ENCODE measurements around the gene SLC16A13.
A peak's percentile ranks its signal among the peaks of the same experiment; 100 is the strongest.
"Not testable (repeated sequence)": the region's sequence is repeated elsewhere in the genome, so short reads cannot be mapped to it uniquely, and the experiment has no call there.

Gene SLC16A13

DNA sequence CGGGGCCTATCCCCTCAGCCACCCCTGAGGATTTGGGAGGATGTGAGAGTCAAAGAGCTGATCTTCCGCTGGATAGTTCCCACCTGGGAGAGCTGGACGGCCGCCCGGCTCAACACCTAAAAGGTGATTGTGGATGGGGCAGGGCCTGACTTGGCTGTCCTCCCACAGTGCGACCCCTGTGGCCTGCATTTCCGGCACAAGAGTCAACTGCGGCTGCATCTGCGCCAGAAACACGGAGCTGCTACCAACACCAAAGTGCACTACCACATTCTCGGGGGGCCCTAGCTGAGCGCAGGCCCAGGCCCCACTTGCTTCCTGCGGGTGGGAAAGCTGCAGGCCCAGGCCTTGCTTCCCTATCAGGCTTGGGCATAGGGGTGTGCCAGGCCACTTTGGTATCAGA lies 8.5 kb upstream of the SLC16A13 start:
- no peak for DNase-seq

- DNase-seq, result no peak
These were observed 6.7 kb upstream of the SLC16A13 start for GRCh38 chr17:7029096-7029495.

GRCh38 chr17:7029659-7030058 lies 6.2 kb upstream of the SLC16A13 start:
- no peak for DNase-seq

GRCh38 chr17:7034955-7035590 lies 742 bp upstream of the SLC16A13 start:
- no peak for DNase-seq

DNA sequence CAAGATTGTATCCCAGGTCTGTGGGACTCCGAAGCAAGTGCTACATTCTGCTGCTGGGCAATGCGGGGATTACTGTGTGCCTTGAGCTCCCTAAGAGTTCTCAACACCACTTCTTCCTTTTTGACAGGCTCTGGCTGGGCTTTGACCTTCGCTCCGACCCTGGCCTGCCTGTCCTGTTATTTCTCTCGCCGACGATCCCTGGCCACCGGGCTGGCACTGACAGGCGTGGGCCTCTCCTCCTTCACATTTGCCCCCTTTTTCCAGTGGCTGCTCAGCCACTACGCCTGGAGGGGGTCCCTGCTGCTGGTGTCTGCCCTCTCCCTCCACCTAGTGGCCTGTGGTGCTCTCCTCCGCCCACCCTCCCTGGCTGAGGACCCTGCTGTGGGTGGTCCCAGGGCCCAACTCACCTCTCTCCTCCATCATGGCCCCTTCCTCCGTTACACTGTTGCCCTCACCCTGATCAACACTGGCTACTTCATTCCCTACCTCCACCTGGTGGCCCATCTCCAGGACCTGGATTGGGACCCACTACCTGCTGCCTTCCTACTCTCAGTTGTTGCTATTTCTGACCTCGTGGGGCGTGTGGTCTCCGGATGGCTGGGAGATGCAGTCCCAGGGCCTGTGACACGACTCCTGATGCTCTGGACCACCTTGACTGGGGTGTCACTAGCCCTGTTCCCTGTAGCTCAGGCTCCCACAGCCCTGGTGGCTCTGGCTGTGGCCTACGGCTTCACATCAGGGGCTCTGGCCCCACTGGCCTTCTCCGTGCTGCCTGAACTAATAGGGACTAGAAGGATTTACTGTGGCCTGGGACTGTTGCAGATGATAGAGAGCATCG lies 2.4 kb downstream of the SLC16A13 start:
- no peak for DNase-seq

DNA sequence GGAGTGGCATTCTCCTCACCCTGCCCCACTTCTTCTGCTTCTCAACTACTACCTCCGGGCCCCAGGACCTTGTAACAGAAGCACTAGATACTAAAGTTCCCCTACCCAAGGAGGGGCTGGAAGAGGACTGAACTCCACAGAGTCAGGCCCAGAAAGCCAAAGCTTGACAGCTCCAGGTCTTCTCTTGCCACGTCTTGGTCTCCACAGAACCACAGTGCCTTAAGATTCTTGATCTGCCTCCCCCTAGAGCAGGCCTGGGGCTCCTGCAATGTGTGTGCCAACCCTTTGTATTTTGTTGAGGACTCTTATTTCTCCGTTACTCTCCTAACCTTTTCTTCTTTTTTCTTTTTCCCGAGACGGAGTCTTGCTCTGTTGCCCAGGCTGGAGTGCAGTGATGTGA lies 4.0 kb downstream of the SLC16A13 start:
- DNase-seq, result no peak

DNA sequence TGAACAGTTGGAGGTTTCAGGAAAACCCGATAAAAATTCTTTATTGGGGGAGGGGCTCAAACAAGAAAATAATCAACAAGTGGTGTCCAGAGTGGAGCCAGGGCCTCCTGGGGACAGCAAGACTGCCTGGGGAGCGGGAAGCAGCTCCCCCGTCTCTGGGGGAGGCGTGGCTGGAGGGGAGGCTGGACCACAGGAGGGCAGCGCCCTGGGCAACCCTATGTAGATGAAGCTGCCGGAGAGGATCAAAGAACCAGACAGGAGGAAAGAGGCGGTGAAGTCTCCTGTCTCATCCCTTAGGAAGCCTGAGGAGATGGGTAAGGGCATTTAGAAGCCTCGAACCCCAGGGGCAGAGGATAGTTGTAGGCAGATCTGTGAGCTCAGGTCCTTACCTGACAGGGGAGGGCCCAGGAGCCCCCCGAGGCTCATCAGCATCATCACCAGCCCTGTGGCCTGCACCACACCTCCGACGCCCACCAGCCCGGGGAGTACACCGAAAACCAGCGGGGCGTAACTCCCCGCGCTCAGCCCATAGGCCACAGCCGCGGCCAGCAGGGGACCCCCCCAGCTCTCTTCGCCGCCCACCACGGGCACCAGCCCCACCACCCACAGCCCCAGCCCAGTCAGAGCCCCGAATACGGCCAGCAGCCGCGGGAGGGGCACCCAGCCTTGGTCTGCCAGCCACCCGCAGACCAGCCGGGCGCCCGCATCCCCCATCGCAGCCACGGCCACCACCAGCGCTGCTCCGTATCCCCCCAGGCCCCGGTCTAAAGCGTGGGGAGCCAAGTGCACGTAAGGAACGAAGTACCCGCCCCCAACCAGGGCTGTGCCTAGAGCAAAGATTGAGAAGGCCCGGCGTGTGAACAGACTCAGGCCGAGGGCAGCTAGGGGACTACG lies 6.0 kb downstream of the SLC16A13 start:
- DNase-seq, result no peak

DNA sequence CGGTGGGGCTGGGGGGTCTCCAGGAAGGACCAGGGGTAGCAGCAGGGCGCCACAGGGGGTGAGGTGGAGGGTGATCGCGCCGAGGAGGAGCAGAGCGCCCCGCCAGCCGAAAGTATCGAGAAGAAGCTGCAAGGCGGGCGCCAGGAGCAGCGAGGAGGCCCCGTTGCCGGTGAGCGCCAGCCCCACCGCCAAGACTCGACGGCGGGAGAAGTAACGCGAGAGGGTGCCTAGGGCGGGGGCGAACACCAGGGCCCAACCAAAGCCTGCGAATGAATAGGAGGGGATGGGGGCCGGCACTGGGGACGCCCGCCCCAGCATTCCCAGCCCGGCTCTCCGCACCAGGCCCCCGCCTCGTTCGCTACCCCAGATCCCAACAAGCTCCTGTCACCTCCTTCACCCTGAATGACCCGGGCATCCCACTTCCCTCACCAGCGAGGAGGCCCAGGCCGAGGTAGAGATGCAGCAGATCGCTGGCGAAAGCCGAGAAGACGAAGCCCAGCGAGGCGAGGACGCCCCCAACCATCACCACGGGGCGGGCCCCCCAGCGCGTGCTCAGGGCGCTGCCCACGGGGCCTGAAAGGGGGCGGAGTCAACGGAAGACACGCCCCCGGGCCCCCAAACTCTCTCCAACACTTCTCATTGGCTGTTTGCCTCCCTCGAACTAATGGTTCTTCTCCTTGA lies 6.8 kb downstream of the SLC16A13 start:
- DNase-seq, result peak in 5 of 56 donors; percentile 10 to 39 (median 16)

DNA sequence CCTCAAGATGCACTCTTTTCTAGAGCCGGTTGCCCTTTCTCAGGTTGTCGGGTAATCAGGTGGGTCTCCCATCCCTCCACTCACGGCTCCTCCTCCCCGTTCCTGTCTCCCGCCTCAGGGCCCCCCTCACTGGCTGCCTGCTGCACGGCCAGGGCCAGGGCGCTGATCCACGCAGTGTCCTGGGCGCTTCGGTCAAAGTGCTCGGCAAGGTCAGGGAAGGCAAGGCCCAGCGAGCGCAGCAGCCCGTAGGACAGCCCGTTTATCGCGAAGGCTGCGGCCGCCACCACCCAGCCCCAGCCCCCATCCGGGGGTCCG lies 7.3 kb downstream of the SLC16A13 start:
- no peak for DNase-seq

- DNase-seq, result peak in 6 of 56 donors; percentile 12 to 54 (median 28)
These were observed 7.8 kb downstream of the SLC16A13 start, which contains the start of gene SLC16A11 for GRCh38 chr17:7043497-7044198. SLC16A11 (minus strand) TSS chr17:7044092; CDS start chr17:7043513, 579 bp downstream.

DNA sequence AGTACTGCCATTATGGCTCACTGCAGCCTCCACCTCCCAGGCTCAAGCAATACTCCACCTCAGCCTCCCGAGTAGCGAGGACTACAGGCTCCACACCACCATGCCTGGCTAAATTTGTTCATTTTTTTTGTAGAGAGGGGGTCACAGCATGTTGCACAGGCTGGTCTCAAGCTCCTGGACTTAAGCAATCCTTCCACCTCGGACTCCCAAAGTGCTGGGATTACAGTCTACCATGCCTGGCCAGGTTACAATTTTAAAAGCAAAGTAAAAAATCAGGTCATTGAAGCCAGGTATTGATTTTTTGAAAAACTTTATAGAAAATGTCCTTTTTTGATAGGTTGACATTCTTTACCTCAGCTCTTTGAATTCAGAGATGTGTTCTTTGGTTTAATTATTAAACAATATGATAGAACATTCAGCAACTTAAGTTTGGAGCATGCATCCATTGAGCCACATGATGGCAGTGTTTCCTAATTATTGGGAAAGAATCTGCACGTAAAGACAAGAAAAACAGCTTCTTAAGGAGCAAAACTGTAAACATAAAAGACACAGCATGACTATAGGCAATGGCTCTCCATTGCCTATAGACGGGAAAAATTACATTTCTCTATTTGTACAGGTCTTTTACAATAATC lies 9.8 kb downstream of the SLC16A13 start:
- peak in 4 of 56 donors; percentile 31 to 62 (median 47) for DNase-seq

DNA sequence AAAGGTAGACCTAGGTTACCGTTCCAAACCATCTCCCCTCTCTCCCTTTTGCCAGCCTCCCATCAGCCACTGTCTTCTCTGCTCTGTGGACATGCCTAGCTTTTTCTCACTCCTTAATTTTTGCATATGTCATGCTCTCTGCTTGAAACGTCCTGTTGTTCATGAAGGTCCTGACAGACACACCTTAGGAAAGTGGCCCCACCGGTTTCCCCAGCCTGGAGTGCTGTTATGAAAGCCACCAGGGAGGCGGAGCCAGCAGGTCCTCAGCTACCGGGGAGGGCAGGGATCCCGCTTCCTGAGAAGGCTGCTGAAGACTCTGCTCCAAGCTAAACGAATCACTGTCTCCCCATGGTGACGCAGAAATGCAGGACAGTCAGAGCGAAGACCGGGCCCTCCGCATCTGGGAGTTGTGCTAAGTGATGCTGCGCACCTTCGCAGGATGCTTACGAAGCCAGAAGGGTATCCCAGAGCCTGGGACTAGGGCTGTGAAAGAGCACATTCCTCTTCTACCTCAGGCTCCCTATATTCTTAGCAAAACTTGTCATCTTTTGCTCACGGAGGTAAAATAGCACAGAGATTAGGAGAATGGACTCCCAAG lies 10.4 kb downstream of the SLC16A13 start:
- DNase-seq, result peak in 8 of 56 donors; percentile 10 to 31 (median 19)

- DNase-seq, result peak in 2 of 56 donors; percentile 12 to 21
These were observed 11.0 kb downstream of the SLC16A13 start for GRCh38 chr17:7046725-7047397.

GRCh38 chr17:7047566-7047965 lies 11.8 kb downstream of the SLC16A13 start:
- DNase-seq, result no peak

- peak in 2 of 56 donors; percentile 11 to 25 for DNase-seq
These were observed 13.2 kb downstream of the SLC16A13 start for GRCh38 chr17:7048968-7049367.

DNA sequence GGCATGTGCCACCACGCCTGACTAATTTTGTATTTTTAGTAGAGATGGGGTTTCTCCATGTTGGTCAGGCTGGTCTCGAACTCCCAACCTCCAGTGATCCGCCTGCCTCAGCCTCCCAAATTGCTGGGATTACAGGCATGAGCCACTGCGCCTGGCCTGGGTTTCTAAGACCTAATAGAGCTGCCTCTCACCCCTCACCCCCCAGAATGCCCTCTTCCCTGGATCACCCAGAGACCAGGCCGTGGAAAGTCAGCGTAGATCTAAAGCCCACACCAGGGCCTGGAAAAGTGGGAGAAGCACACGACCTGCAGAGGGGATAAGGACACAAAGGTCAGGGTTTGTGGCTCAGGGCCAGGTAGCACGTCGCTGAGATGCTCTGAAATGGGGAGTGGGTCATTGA lies 14.8 kb downstream of the SLC16A13 start:
- not testable (repeated sequence) for DNase-seq

DNA sequence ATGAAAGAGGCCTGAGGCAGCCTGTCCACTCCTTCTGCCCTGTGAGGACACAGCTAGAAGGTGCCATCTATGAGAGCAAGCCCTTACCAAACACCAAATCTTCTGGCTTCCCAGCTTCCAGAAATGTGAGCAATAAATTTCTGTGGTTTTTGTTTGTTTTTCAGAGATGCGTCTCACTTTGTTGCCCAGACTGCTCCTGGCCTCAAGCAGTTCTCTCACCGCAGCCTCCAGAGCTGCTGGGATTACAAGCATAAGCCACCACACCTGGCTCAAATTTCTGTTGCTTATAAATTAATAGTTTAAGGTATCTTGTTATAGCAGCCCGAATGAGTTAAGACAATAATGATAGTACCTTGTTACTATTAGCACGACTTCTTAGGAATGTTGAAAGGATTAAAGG lies 20.6 kb downstream of the SLC16A13 start:
- DNase-seq, result no peak

DNA sequence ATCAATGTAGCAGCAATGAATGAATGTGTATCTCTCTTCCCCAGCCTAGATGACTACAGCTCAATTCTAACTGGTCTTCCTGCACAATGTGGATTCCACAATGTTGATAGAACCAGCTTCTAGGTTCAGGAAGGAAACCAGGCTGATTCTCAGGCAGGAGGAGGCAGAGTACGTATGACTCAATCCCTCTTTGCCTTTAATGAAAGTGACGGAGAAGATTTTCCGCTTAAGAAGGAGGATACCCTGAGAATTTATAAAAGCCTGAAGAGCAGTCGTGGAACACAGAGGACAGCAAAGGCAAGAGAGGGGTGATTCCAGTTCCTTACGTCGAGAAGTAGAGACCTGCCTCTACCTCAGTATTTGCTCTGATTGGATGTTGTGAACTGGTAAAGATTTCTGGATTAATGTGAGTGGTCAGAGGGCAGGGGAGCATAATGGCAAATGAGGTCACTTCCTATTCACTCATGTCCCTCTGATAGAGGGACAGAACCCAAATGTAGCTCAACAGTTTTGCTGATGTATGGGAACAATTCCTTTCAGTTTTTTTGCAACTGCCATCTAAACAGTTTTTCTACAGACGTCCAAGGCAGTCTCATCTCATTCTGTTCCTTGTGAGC lies 23.1 kb downstream of the SLC16A13 start:
- no peak for DNase-seq
